ENCODE data around the gene NFYA. TPM values are rescaled to one million over a fixed set of nuclear protein-coding genes. Genes with fewer than 3 reads are reported as not detected.

Gene NFYA
- total RNA-seq, 1 donor from 2014 or later, result 33.3 TPM

- Histone ChIP-seq H3K4me3 (ENCODE audit: low read depth, low read length) (no peak overlapping the region), H3K27me3 (ENCODE audit: control insufficient read depth, insufficient read depth, low read length) (no peaks in the 10 kb centered on the region), H3K36me3 (ENCODE audit: control insufficient read depth, insufficient read depth, low read length) (no peaks in the 10 kb centered on the region)
- no peak for DNase-seq (ENCODE audit: low read depth)
- TF ChIP-seq, protein P1, sequence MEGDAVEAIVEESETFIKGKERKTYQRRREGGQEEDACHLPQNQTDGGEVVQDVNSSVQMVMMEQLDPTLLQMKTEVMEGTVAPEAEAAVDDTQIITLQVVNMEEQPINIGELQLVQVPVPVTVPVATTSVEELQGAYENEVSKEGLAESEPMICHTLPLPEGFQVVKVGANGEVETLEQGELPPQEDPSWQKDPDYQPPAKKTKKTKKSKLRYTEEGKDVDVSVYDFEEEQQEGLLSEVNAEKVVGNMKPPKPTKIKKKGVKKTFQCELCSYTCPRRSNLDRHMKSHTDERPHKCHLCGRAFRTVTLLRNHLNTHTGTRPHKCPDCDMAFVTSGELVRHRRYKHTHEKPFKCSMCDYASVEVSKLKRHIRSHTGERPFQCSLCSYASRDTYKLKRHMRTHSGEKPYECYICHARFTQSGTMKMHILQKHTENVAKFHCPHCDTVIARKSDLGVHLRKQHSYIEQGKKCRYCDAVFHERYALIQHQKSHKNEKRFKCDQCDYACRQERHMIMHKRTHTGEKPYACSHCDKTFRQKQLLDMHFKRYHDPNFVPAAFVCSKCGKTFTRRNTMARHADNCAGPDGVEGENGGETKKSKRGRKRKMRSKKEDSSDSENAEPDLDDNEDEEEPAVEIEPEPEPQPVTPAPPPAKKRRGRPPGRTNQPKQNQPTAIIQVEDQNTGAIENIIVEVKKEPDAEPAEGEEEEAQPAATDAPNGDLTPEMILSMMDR (IDR thresholded peaks at IDR 0.05; ENCODE audit: insufficient read depth, low read length, poor library complexity, severe bottlenecking), result no peak
Measured at GRCh38 chr6:41074692-41075436, 2.1 kb downstream of the NFYA start.

DNA sequence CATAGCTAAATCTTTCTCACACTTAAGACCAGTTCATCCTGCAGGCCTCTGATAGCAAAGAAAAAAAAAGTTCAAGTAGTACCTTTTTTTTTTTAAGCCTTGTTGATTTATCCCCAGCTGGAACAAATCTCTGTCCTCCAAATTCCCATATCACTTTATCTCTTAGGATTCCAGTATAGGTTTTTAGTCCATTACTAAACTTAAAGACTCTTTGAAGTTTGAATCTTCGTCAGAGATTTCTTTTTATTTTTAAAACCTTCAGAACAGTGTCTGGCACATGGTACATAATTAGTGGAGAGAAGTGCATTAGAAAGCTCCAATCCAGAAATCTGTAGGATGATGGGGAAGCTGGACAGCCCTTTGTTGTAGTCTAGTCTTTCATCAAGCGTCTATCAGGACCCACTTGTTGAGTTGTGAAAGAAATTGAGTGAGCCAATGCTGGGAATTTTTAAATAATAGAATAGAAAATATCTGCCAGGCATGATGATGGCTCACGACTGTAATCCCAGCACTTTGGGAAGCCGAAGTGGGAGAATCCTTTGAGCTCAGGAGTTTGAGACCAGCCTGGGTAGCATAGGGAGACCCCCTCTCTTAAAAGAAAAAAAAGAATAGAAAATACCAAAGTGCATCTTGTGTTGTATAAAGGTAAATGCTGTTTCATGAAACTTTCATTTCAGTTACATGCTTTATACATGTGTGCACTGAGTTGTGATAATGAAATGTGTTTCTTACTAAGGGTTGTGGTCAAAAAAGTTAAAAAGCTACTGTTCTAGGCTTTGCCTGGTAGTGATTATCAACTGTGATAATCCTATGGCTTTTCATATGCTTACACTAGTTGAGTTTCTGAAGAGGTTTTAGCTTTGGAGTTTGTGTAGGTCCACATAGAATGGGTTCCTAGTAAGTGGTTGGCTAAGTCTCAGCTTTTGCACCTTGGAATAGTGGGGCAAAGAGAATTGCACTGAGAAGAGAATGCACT, 3.2 kb downstream of the NFYA start:
- no peak for DNase-seq (ENCODE audit: low read depth)
- H3K4me3 ChIP-seq (ENCODE audit: low read depth, low read length), result no peak overlapping the region
- TF ChIP-seq, protein P1 (IDR thresholded peaks at IDR 0.05; ENCODE audit: insufficient read depth, low read length, poor library complexity, severe bottlenecking), result no peak
- H3K36me3 ChIP-seq (ENCODE audit: control insufficient read depth, insufficient read depth, low read length), result peaks cover 2% of the 10 kb centered on the region
- no peaks in the 10 kb centered on the region for H3K27me3 ChIP-seq (ENCODE audit: control insufficient read depth, insufficient read depth, low read length)

DNA sequence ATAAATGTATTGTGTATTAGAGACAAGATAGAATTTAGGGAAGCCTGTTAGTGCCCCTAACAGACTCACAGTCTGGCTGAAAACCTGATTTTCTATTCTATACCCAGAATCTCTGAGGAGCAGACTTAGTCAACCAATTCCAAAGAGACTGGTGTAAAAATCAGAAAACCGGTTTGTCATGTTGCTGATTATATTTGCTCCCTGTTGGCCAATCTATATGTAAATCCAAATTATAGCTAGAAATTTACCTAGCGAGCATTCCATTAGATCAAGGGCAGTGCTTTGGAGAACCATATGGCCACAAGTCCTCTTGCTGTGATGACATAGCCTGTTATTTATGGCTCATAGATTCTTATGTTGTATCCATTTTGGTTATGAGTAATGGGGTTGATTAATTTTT, 4.8 kb downstream of the NFYA start:
- DNase-seq (ENCODE audit: low read depth), result no peak
- TF ChIP-seq, protein P1 (IDR thresholded peaks at IDR 0.05; ENCODE audit: insufficient read depth, low read length, poor library complexity, severe bottlenecking), result no peak
- H3K27me3 ChIP-seq (ENCODE audit: control insufficient read depth, insufficient read depth, low read length), result no peaks in the 10 kb centered on the region

GRCh38 chr6:41078101-41078500, 5.3 kb downstream of the NFYA start:
- Histone ChIP-seq H3K27me3 (ENCODE audit: control insufficient read depth, insufficient read depth, low read length) (no peaks in the 10 kb centered on the region), H3K36me3 (ENCODE audit: control insufficient read depth, insufficient read depth, low read length) (peaks cover 2% of the 10 kb centered on the region), H3K4me3 (ENCODE audit: low read depth, low read length) (no peak overlapping the region)
- TF ChIP-seq, protein P1 (IDR thresholded peaks at IDR 0.05; ENCODE audit: insufficient read depth, low read length, poor library complexity, severe bottlenecking), result no peak
- no peak for DNase-seq (ENCODE audit: low read depth)

More for the DNA sequence above, 4.8 kb downstream of the NFYA start:
- Histone ChIP-seq H3K4me3 (ENCODE audit: low read depth, low read length) (no peak overlapping the region), H3K36me3 (ENCODE audit: control insufficient read depth, insufficient read depth, low read length) (peaks cover 2% of the 10 kb centered on the region)

DNA sequence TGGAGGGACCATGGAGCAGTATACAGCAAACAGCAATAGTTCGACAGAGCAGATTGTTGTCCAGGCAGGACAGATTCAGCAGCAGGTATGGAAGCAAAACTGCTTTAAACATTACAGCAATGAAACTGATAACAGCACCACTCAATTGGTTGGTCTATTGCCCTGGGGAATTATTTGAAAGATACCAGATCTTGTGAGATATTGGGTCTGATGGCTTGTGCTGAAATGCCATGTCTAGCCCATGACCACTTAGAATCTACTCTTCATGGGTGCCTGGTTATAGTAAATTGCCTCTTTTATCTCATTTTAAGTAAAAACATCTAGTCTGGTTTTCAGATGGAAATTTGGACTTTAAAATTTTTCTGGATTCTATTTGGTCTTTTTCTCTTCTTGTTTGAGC, 6.3 kb downstream of the NFYA start:
- Histone ChIP-seq H3K36me3 (ENCODE audit: control insufficient read depth, insufficient read depth, low read length) (peaks cover 2% of the 10 kb centered on the region), H3K4me3 (ENCODE audit: low read depth, low read length) (no peak overlapping the region), H3K27me3 (ENCODE audit: control insufficient read depth, insufficient read depth, low read length) (no peaks in the 10 kb centered on the region)
- TF ChIP-seq, protein P1 (IDR thresholded peaks at IDR 0.05; ENCODE audit: insufficient read depth, low read length, poor library complexity, severe bottlenecking), result no peak
- DNase-seq (ENCODE audit: low read depth), result no peak
